SK-N-DZ (cell line): ENCODE results near the gene SIRT6.
"Not testable (repeated sequence)": the region's sequence is repeated elsewhere in the genome, so short reads cannot be mapped to it uniquely, and the experiment has no call there.

Experiments
- DNase-seq: peaks from one replicate; pipeline ENCODE4 v3.0.0-alpha.2; 2015; ENCODE audit warnings: low spot score

Gene SIRT6

GRCh38 chr19:4174895-4175668 is 7.3 kb downstream of the SIRT6 start:
- DNase-seq, result no peak

- DNase-seq, result no peak
Observed at GRCh38 chr19:4174213-4174894, 8.0 kb downstream of the SIRT6 start.

- no peak for DNase-seq
Observed at GRCh38 chr19:4173479-4174212, 8.7 kb downstream of the SIRT6 start.

GRCh38 chr19:4172861-4173473 is 9.4 kb downstream of the SIRT6 start:
- no peak for DNase-seq

GRCh38 chr19:4171676-4172075 is 10.7 kb downstream of the SIRT6 start:
- DNase-seq, result no peak

- no peak for DNase-seq
Observed at GRCh38 chr19:4164262-4164661, 18.1 kb downstream of the SIRT6 start.

- DNase-seq, result no peak
Observed at GRCh38 chr19:4161415-4162077, 20.8 kb downstream of the SIRT6 start.

GRCh38 chr19:4157971-4158370 is 24.4 kb downstream of the SIRT6 start:
- DNase-seq, result not testable (repeated sequence)

- DNase-seq, result no peak
Observed at GRCh38 chr19:4157164-4157563, 25.2 kb downstream of the SIRT6 start.

- no peak for DNase-seq
Observed at GRCh38 chr19:4154571-4155312, 27.6 kb downstream of the SIRT6 start.

- DNase-seq, result no peak
Observed at GRCh38 chr19:4152241-4152998, 29.9 kb downstream of the SIRT6 start.

- no peak for DNase-seq
Observed at GRCh38 chr19:4151623-4152022, 30.7 kb downstream of the SIRT6 start.

GRCh38 chr19:4149518-4150288 is 32.7 kb downstream of the SIRT6 start:
- no peak for DNase-seq

GRCh38 chr19:4144666-4145249 is 37.6 kb downstream of the SIRT6 start:
- DNase-seq, result no peak

- DNase-seq, result not testable (repeated sequence)
Observed at GRCh38 chr19:4142916-4143315, 39.4 kb downstream of the SIRT6 start.

GRCh38 chr19:4140237-4140711 is 42.1 kb downstream of the SIRT6 start:
- peak; percentile 78 for DNase-seq

GRCh38 chr19:4139614-4140236 is 42.6 kb downstream of the SIRT6 start:
- DNase-seq, result peak; percentile 66

- DNase-seq, result no peak
Observed at GRCh38 chr19:4138445-4138844, 43.9 kb downstream of the SIRT6 start.
